Astrocyte of the spinal cord (primary cell): ENCODE results near the gene ARMC8.
"Not testable (repeated sequence)": the region's sequence is repeated elsewhere in the genome, so short reads cannot be mapped to it uniquely, and the experiment has no call there.

Experiments
- DNase-seq: peaks from one replicate; pipeline ENCODE4 v3.0.0; 2011; ENCODE audit warnings: low read depth, low spot score
- H3K4me3 ChIP-seq: 2 replicates; pipeline ENCODE4 v1.5.1; 2011; ENCODE audit warnings: low read depth, mild to moderate bottlenecking, low read length, moderate library complexity
- in situ Hi-C: cut with HindIII; loops from 2 replicates; pipeline ENCODE4 v1.10.0; 2017; ENCODE audit warnings: low sequenced_read_pairs
- TF ChIP-seq, protein P1 (sequence below): IDR thresholded peaks from 2 replicates; pipeline ENCODE4 v1.5.1; 2012; ENCODE audit warnings: low read depth, mild to moderate bottlenecking, low read length, inconsistent platforms

The ARMC8 gene, protein sequence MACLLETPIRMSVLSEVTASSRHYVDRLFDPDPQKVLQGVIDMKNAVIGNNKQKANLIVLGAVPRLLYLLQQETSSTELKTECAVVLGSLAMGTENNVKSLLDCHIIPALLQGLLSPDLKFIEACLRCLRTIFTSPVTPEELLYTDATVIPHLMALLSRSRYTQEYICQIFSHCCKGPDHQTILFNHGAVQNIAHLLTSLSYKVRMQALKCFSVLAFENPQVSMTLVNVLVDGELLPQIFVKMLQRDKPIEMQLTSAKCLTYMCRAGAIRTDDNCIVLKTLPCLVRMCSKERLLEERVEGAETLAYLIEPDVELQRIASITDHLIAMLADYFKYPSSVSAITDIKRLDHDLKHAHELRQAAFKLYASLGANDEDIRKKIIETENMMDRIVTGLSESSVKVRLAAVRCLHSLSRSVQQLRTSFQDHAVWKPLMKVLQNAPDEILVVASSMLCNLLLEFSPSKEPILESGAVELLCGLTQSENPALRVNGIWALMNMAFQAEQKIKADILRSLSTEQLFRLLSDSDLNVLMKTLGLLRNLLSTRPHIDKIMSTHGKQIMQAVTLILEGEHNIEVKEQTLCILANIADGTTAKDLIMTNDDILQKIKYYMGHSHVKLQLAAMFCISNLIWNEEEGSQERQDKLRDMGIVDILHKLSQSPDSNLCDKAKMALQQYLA

DNA sequence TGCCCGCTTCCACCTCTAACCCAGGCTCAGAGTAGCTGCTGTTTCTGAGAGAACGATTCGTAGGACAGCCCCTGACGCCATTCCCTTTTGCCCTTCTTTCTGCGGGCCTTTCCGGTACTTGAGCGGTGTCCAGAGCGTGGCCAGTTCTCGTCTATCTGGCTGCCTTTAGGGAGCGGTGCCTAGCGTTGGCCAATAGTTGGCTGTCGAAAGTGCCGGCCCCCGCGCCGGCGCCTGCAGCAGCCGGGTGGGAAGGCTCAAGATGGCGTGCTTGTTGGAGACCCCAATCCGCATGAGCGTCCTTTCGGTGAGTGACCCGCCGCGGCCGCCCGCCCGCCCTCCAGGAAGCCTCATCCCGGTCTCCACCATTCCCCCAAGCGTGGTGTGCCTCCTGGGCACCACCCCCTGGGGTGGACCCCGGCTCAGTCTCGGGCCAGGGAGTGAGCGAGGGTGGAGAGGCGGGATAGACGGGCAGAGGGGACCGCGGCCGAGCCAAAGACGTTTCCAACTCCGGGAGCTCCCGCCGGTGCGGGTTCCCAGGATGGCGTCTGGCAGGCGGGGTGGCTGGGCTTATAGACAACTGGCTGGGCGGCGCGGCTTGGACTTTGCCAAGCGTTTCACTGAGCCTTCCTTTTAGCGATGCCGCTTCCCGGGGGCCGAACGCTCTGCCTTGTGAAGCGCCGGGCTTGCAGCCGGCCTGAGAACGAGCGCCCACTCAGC lies at the start of gene ARMC8:
Gene ARMC8, plus strand, starts transcription at position 6 of the 717 bp plus-strand sequence. Its CDS starts 254 bp downstream, at position 260.
- in situ Hi-C loops: no loop called here
- peak; percentile 91 for DNase-seq

DNA sequence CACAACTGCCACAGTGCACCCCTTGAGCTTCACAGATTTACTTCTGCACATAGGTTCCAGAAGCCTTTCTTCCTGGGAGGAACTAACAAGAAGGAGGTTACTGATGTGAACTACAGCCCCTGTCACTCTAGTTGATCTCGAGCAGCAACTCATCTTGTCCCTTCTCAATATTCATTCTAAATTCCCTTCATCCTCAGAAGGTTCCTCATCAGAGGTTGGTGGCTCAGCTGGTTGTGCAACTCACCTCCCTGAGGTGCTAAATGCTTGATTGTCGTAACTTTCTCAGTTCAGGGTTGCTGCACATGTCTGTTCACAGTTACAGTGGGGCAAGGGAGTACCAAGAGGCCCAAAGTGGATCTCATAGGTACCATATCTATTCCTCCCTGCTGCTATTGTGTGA lies 49.2 kb upstream of the ARMC8 start:
- no peak for DNase-seq
- in situ Hi-C loops: no loop called here
- H3K4me3 ChIP-seq: no peak overlapping the region
- TF ChIP-seq, protein P1, sequence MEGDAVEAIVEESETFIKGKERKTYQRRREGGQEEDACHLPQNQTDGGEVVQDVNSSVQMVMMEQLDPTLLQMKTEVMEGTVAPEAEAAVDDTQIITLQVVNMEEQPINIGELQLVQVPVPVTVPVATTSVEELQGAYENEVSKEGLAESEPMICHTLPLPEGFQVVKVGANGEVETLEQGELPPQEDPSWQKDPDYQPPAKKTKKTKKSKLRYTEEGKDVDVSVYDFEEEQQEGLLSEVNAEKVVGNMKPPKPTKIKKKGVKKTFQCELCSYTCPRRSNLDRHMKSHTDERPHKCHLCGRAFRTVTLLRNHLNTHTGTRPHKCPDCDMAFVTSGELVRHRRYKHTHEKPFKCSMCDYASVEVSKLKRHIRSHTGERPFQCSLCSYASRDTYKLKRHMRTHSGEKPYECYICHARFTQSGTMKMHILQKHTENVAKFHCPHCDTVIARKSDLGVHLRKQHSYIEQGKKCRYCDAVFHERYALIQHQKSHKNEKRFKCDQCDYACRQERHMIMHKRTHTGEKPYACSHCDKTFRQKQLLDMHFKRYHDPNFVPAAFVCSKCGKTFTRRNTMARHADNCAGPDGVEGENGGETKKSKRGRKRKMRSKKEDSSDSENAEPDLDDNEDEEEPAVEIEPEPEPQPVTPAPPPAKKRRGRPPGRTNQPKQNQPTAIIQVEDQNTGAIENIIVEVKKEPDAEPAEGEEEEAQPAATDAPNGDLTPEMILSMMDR: no peak

More for the DNA sequence above, at the start of gene ARMC8:
- TF ChIP-seq, protein P1: no peak
- H3K4me3 ChIP-seq: peak within 1 kb of the TSS; percentile 94

DNA sequence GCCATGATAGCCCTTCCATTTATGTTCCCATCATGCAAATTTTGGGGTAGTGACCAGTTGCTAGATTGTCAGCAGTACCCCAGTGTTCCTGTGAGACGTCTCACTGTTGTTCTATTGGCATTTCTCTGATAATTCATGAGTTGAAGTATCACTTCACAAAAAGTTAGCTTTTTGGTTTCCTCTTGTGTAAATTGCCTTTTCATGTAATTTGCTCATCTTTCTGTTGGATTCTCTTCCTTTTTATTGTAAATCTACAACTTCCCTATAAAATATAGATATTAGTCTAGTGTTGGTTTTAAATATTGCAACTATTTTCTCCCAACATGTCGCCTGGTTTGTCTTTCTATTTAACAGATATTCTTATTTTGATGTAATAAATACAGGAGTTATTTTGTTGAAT lies 47.4 kb upstream of the ARMC8 start:
- in situ Hi-C loops: no loop called here
- DNase-seq: no peak
- TF ChIP-seq, protein P1: no peak
- H3K4me3 ChIP-seq: no peak overlapping the region

DNA sequence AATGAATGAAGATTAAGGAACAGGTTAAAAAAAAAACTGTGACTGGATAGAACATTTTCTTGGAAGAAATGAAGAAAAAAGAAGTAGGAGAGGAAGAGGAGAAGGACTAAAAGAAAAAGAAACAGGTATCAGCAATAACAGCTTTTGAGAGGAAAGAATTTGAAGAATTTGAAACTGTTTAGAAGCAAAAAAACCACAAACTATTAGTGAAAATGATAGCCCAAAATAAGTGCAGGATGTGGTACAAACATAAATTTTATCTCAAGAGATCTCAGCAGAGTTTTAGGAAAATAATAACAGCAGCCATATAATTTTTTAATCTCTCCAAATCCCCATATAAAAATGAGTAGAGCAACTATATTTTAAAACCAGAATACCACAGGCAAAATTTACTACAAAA lies 46.2 kb upstream of the ARMC8 start:
- in situ Hi-C loops: no loop called here
- no peak overlapping the region for H3K4me3 ChIP-seq
- TF ChIP-seq, protein P1: no peak
- DNase-seq: no peak

DNA sequence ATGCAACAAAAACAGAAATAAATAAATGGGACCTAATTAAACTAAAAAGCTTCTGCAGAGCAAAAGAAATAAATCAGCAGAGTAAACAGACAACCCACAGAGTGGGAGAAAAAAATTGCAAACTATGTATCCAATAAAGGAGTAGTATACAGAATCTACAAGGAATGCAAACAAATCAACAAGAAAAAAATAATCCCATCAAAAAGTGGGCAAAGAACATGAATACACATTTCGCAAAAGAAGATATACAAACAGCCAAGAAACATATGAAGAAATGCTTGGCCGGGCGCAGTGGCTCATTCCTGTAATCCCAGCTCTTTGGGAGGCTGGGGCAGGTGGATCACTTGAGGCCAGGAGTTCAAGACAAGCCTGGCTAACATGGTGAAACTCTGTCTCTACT lies 44.9 kb upstream of the ARMC8 start:
- in situ Hi-C loops: not testable (repeated sequence)

DNA sequence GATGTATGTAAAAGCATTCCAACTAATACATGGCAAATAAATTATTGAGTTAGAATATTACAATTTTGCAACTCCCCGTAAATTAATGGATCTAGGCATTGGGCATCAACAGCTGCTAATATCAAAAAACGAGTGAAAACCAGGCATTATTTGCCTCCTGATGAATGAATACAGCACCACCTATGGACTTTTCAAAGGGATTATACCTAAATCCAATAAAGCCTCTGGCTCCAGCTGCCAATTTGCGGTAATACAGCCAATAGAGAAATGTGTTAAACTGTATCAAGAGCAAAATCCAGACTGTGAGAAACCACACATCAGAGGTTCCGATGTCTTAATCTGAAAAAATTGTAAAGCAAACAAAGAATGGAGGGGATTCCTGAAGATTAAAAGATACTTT lies 38.6 kb upstream of the ARMC8 start:
- no peak for DNase-seq
- TF ChIP-seq, protein P1: no peak
- in situ Hi-C loops: no loop called here
- no peak overlapping the region for H3K4me3 ChIP-seq

More for the DNA sequence above, 44.9 kb upstream of the ARMC8 start:
- not testable (repeated sequence) for DNase-seq, H3K4me3 ChIP-seq
